ENCODE measurements around the gene PCP4L1. TPM values are rescaled to one million over a fixed set of nuclear protein-coding genes. Genes with fewer than 3 reads are reported as not detected.

PCP4L1 gene
- total and polyA plus RNA-seq, 12 donors: 0.11 to 0.39 (median 0.27) TPM; not detected in 6

- no peaks in the 10 kb centered on the region for H3K9me3 ChIP-seq (replicated peaks in 1 of 3)
- 67 to 86% (median 72%) methylated on average over 2 to 3 of the region's 3 CpGs for WGBS, 4 donors
- no peak for DNase-seq
- peaks cover 0 to 23% of the 10 kb centered on the region in 2 donors for H3K36me3 ChIP-seq (replicated peaks in 1 of 2)
- peaks cover 5 to 23% of the 10 kb centered on the region in 2 donors for H3K4me1 ChIP-seq (replicated peaks in 1 of 2)
- intact Hi-C loops (cut with DNase I): loop anchor here (5.0 to 10.0 kb wide), 5 partner anchors 57 to 152 kb away; partner anchors contain the start of gene CFAP126 (in 1 of the 2)
- H3K27me3 ChIP-seq: no peaks in the 10 kb centered on the region
- TF ChIP-seq POLR2A (IDR thresholded peaks at IDR 0.05): no peak
- TF ChIP-seq CTCF (IDR thresholded peaks at IDR 0.05): no peak
- H3K27ac ChIP-seq: no peak overlapping the region
- no peak overlapping the region for H3K4me3 ChIP-seq
These were observed 28.6 kb upstream of the PCP4L1 start for GRCh38 chr1:161229896-161230295.

DNA sequence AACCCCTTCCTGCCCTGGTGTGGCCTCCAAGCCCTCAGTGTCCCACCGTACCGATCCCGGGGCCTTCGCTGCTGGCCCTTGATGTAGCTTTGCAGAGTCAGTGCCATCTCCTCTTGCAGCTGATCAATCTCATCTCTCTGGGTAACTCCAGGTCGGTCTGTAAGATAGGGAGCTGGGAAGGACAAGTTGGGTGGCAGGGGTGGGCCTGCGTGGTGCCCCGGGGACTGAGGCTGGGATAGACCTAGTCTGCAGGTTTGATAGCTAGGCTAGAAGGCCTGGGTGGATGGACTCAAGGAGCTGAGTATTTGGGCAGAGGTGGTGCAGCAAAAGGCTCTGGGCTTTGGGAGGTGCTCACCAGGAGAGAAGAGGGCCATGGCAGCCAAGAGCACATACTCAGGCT is 27.8 kb upstream of the PCP4L1 start:
- Histone ChIP-seq H3K4me3 (no peak overlapping the region), H3K27ac (no peak overlapping the region), H3K4me1 (replicated peaks in 1 of 2) (peaks cover 5 to 18% of the 10 kb centered on the region in 2 donors), H3K27me3 (no peaks in the 10 kb centered on the region), H3K9me3 (replicated peaks in 1 of 3) (no peaks in the 10 kb centered on the region), H3K36me3 (replicated peaks in 1 of 2) (peaks cover 0 to 23% of the 10 kb centered on the region in 2 donors)
- intact Hi-C loops (cut with DNase I): no loop called here
- 94 to 96% (median 95%) methylated on average over 5 to 7 of the region's 7 CpGs for WGBS, 4 donors
- no peak for TF ChIP-seq CTCF (IDR thresholded peaks at IDR 0.05)
- no peak for TF ChIP-seq POLR2A (IDR thresholded peaks at IDR 0.05)
- DNase-seq: no peak

DNA sequence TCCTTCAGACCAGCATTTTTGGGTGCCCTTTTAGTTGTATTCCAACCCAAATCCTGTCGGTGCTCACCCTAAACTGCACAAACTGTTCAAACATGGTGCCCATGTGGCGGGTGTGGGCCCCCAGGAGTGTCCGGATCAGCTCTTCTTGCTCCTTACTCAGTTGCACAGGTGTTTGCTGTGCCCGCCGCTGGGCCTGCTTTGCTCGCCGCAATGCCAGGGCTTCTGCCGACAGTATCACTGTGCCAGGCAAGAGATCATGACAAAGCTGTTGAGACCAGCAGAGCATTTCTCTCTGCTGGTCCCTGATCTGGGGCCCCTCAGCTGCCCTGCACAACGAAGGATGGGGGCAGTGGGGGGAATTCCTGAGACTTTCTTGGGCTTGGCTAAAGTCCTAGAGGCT is 25.4 kb upstream of the PCP4L1 start:
- intact Hi-C loops (cut with DNase I): no loop called here
- Histone ChIP-seq H3K9me3 (replicated peaks in 1 of 3) (no peaks in the 10 kb centered on the region), H3K4me3 (no peak overlapping the region), H3K36me3 (replicated peaks in 1 of 2) (peaks cover 0 to 23% of the 10 kb centered on the region in 2 donors), H3K27me3 (no peaks in the 10 kb centered on the region), H3K4me1 (replicated peaks in 1 of 2) (no peaks in the 10 kb centered on the region), H3K27ac (no peak overlapping the region)
- 73 to 84% (median 80%) methylated on average over 5 to 9 of the region's 9 CpGs for WGBS, 4 donors
- TF ChIP-seq POLR2A (IDR thresholded peaks at IDR 0.05) (no peak), CTCF (IDR thresholded peaks at IDR 0.05) (no peak)
- DNase-seq: no peak

GRCh38 chr1:161235957-161236775 is 22.4 kb upstream of the PCP4L1 start:
- WGBS, 4 donors: 62 to 77% (median 73%) methylated on average over 4 to 5 of the region's 5 CpGs
- no peak for DNase-seq
- TF ChIP-seq CTCF (IDR thresholded peaks at IDR 0.05) (no peak), POLR2A (IDR thresholded peaks at IDR 0.05) (no peak)
- no peaks in the 10 kb centered on the region for H3K27me3 ChIP-seq
- no peaks in the 10 kb centered on the region for H3K4me1 ChIP-seq (replicated peaks in 1 of 2)
- no peaks in the 10 kb centered on the region for H3K9me3 ChIP-seq (replicated peaks in 1 of 3)
- no peak overlapping the region for H3K4me3 ChIP-seq
- H3K27ac ChIP-seq: no peak overlapping the region
- intact Hi-C loops (cut with DNase I): no loop called here
- H3K36me3 ChIP-seq (replicated peaks in 1 of 2): no peaks in the 10 kb centered on the region

All from adrenal gland (tissue), 12 donors.